GM18507 (cell line): ENCODE data around the gene SLU7.

Source experiments
- DNase-seq: peaks from one replicate; pipeline ENCODE4 v3.0.0; 2011; ENCODE audit warnings: low read depth; ENCODE audit not compliant: insufficient read length; ENCODE audit errors: extremely low spot score
- FAIRE-seq: peaks from 2 replicates; lab custom pipeline; 2011; peaks lifted over from hg19 to GRCh38; lab: Jason Lieb, UNC

The SLU7 gene

DNA sequence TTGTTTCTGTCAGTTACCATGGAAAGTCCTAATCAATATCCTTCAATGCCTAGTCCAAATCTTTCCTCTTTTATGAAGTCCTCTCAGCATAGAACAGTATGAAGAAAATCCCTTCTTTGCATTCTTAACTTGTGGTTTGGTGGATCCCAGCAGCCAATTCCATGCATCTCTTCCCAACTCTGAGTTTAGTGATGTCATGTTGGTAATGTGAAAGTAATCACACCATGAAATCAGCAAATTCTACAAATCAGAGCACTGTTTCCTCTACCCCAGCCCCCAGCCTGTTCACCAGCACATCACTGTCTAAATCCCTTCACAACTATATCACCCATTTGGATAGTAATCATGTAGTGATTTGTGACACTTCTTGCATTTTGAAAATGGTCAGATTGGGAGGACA lies 43.7 kb downstream of the SLU7 start:
- no peak for DNase-seq
- no peak for FAIRE-seq

DNA sequence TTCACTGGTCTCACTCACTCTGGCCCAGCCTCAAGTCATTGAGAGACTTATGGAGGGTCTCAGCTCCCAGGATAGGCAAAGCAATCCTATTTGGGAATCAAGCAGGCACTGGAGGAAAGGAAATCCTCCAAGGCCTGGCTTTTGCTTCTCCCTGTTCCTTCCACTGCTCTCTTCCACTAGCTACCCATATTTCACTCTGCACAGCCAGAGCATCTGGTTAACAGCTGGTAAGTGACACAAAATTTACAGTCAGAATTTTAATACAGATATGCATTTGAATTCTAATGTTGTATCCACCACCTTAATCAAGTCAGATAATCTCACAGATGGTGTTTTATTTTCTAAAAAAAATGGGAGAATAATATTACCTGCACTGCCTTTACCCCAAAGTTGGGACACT lies 47.6 kb downstream of the SLU7 start:
- DNase-seq (no peak), FAIRE-seq (no peak)

DNA sequence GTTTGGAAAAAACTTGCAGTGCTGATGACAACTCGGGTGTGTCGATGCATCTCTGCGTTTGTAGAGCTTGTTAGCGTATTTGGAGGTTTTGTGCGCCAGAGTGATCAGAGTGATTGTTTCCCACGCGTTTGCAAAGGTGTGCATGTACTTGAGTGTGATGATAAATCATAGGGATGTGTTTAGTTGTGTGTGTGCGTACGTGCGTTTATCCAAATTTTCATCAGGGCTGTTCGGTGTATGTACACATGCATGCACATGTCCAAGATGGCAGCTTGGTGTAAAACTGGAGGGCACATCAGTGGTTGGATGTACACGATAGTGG lies 48.2 kb downstream of the SLU7 start:
- FAIRE-seq = no peak
- no peak for DNase-seq

DNA sequence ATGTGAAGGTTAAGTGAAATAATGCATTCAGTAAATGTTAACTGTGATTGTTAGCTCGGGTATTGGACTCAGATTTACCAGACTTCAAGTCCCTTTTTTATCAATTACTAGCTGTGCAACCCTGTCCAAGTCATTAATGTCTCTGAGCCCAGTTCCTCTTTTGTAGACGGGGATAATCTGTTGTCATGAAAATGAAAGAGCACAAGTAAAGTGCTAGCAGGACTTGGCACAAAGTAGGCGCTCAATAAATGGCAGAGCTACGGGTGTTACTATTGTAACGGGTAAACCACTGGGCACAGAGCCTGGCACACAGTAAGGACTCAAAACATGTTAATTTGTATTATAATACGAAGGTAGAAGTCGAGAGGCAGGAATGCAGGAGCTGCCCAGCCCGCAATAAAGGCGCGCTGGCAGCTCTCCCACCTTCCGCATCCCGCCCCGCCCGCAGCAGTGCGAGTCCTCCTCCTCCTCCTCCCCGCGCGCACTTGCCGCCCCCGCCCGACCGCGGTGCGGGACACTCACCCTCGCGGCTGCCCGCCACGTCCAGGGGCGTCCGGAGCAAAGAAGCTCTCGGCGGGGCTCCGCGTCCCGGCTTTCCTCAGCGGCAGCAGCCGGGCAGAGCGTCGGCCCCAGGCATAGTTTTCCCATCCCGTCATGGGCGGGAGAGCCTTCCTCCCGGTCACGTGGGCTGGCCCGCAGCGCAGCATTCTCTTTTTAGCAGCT lies 48.7 kb downstream of the SLU7 start, which contains the start of gene C1QTNF2:
Gene C1QTNF2 (minus strand): TSS at position 637 of the 723 bp plus-strand sequence. CDS start 15,615 bp downstream, outside the sequence.
- no peak for DNase-seq

DNA sequence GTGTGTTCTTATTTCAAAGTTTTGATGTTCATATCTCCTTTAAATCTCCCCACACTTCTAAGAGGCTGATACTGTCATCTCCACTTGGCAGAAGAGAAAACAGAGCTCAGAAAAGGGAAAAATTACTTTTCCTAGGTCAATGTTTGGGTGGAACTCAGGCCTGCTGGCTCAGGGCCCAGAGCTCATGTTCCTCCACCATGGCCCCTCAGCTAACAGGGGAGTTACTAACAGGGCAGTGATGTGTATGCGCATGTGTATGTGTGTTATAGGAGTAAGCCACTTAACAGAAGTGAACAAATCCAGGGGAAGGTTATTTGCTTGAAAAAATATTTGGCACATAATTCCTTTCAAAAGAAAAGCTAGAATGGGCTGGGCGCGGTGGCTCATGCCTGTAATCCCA lies 51.0 kb downstream of the SLU7 start:
- DNase-seq (no peak), FAIRE-seq (no peak)

More for the DNA sequence above, 48.7 kb downstream of the SLU7 start, which contains the start of gene C1QTNF2:
- FAIRE-seq = no peak

DNA sequence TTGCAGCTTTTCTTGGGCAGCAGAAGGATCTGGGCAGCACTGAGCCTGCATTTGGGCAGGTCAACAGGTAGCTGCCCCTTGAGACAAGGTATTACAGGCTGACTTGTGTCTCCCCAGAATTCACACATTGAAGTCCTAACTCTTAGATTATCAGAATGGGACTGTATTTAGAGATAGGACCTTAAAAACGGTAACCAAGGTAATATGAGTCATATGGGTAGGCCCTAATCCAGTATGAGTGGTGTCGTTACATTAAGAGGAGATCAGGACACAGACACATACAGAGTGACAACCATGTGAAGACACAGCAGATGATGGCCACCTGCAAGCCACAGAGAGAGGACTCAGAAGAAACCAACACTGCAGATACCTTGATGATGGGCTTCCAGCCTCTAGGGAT lies 51.6 kb downstream of the SLU7 start:
- FAIRE-seq (no peak), DNase-seq (no peak)

DNA sequence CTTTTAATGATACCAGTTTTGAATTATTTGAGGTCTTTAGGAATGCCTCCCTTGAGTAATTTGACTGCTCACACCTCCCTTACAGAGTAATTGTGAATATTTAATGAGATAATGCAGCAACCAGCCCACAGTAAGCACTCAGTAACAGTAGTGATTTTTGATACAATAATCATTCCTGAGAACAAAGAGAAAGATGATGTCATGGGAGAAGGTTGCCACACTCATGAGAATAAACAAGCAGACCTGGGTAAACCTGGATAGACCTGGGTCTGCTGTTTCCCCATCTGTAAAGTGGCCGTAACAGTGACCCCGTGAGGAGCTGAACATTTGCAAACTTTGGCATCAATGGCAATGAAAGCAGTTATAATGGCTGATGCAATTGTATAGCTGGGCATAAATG lies 52.7 kb downstream of the SLU7 start:
- FAIRE-seq (no peak), DNase-seq (no peak)

DNA sequence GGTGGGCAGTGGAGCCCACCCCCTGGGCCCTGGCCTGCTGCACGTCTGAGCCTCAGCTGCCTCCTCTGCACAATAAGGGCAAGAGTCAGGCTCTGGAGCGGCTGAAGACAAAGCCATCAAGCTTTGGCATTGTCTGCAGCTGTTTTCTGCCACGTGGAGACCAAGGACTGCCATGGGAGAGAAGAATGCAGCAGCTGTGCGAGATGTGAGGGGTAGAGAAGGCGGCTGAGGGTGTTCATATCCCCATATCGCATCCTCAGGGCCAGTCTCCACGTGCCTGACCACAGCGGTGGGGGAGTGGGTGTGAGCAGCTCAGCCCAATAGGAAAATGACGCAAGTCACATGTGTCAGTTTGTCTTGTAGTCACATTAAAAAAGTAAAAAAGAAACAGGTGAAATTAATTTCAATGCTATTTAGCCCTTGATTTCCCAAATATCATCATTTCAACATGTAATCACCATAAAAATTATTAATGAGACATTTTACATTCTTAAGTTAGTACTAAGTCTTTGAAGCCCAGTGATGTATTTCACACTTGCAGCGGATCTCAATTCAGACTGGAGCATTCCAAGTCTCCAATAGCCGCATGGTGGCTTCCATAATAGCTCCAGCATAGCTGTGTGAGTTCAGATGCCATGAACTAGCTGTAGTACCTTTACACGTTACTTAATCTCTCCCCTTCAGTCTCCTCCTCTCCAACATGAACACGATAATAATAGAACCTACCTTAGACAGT lies 55.1 kb downstream of the SLU7 start:
- FAIRE-seq (no peak), DNase-seq (no peak)

DNA sequence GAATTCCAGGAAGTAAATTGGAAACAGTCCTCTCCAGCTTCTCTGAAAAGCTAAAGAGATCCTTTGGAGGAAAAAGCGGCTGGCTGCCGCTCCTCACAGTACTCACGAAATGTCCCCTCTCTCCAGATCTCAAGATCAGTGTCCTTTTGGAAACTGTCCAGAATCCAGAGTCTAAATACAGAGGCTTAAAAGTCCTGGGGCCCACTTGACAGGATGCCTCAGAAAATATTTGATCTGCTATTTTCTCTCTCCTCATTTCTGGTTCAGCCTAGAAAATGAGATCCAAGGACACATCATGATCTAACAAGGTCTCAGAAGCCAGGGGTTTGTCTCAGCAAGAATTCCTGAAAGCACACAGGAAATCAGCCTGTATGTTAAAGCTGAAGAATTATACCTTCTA lies 55.7 kb downstream of the SLU7 start:
- DNase-seq (no peak), FAIRE-seq (no peak)

DNA sequence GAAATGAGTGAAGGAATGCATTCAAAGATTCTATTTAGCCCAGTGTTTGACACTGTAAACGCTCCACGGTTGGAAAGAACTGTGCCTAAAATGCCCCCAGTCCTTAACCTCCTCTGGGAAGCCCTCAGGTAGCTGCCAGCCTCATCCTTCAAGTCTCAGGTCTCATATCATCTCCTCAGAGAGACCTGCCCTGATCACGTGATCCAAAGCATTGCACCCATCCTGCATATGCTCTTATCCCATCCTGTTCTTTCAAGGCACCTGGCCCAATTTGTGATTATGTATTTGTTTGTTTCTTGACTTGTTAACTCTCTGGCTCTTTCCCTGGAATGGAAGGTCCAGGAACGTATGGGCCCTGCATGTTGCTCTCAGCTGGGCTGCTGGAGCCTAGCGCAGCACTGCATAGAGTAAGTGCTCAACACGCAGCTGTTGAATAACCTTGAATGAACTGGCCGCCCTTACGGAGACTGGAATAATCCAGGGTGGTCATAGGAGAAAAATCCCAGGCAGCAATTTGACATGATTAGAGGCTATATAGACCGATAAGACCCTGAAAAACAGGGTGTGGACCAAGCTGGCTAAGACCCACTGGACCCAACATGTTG lies 57.2 kb downstream of the SLU7 start:
- DNase-seq (no peak), FAIRE-seq (no peak)

DNA sequence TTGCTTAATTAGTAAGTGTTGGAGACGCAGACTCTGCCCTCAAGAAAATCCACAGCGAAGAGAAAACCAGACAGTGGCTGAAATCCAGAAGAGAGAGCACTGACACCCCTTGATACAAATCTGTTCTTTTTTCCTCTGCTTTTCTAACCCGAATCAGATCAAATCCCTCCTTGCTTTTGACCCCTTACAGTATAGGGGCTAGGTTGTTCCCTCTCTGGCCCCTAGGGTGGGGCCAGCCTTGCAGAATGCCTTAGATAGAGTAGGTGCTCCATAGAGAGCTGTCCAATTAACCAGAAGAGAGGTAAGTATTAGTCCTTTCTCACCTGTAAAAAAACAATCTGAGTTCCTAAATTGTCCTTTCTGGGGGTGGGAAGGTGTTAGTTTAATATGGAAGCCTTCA lies 58.6 kb downstream of the SLU7 start:
- DNase-seq (no peak), FAIRE-seq (no peak)

DNA sequence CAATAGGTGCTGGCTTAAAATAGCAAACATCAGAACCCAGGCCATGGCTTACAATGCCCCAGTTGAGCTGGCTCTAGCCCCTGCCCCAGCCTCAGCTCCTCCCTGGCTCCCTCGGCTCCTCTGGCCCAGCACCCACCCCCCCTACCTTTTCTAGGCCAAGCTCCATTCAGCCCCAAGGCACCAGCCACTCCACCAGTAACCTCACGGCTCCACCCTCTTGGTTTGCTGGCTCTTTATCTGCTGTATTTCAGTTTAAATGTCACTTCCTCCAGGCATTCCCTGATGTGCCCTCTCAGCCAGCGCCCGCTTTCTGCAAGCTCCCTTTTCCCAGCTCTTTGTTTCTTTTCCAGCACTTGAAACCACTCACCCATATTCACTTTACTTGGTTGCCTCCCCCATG lies 59.1 kb downstream of the SLU7 start:
- DNase-seq (no peak), FAIRE-seq (no peak)

DNA sequence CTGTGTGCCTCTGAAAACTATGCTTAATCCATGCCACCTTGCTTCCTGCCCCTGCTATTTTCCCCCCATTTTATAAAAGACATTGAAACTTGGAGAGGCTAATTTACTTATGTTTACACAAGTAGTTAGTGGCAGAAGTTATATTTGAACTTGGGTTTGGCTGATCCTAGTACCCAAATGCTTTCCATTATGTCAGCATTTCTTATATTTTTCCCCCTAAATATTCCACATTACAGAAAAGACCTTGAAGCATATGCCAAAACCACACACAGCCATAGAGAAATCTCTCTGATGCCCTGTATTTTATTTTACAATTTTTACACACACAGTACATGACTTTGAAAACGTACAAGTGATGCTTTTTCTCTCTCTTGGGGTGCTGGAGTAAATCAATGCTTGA lies 59.6 kb downstream of the SLU7 start:
- FAIRE-seq = no peak
- no peak for DNase-seq

DNA sequence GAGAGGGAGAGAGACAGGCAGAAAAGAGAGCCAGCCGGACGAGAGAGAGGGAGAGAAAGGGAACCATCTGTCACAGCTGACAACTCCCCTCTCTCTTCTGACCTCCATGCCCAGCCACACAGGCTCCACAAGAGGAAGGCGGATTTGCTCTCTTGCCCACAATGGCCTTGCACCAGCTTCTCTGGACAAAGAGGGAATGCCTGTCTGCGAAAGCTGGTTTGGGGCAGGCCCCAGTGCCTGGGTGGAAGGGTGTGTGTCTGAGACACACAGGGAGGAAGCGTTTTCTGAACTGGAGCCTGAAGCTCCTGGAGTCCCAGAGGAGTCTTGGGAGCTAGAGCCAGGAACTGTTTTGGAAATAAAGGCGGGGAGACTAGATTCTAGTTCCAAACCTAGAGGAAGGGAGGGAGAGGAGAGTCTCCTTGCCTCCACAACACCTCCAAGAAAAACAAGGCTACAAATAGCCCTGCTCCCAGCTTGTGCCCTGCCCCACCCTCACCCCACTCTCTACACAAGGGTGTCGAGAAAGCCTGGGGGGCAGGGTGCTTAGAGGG lies 60.9 kb downstream of the SLU7 start:
- FAIRE-seq (no peak), DNase-seq (no peak)

DNA sequence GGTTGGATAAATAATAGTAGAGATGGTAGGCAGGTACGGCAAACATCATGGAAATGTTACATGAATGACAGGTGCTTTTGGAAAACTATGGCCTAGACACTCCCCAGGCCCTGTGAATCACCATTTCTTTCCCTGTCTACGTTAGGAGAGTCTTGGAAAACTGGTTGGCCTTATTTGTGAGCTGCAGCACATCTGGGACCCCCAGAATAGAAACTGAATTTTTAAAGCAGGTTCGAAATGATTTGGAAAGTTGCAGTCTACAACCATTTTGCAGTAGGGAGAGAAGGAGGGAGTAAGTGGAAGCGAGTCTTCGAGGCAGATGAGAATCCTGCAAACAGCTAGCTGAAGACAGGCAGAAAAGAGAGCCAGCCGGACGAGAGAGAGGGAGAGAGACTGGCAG lies 61.5 kb downstream of the SLU7 start:
- DNase-seq = no peak
- FAIRE-seq = no peak

DNA sequence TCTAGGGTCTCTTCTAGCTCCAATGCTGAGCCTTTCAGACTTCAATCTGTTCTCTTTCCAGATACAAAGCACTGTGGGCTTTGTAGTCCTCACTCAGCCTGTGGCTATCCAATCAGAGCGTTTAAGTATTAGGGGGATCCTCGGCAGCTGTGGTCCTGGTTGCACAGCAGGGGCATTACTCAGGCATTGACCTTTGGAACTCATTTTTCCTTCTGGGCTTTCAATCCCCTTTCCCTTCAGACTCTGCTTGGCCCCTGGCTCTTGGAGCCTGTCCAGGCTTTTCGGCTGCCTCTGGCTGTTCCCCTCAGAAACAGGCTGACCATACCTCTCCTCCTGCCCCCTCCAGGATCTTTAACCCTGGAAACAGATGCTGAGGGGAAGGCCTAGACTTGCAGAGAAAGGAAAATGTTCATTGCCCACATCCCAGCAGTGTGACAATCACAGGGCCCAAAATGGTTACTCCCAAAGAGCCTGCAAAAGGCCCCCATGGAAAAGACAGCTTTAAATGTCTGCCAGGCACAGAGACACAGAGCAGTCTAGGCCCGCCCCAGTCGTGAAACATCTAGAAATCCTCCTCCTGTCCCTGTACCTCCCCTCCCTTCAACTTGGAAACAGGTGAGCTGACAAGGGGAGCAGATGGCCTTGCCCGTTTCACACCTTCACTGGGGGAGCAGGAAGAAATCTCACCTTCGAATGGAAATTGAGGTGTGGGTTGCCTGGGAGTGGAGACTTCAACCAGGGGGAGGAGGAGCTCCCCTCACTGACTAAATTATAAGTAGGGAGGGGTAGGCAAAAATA lies 62.1 kb downstream of the SLU7 start:
- no peak for DNase-seq
- no peak for FAIRE-seq

DNA sequence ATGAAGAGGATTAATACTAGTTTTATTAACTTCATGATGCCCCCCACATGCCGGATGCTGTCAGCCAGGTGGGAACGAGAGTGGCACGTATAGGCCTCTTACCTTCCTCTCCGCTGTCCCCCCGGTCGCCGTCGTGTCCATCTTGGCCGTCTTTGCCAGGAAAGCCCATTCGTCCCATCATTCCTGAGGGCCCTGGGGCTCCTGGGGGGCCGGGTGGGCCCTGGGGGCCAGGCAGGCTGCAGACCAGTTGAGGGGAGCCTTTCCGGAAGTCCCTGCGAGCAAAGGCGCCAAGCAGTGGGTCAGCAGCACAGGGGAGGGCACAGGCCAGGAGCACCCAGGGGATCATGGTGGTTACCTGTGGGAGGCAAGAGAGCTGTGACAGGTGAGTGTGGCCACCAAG lies 64.2 kb downstream of the SLU7 start:
- DNase-seq (no peak), FAIRE-seq (no peak)

DNA sequence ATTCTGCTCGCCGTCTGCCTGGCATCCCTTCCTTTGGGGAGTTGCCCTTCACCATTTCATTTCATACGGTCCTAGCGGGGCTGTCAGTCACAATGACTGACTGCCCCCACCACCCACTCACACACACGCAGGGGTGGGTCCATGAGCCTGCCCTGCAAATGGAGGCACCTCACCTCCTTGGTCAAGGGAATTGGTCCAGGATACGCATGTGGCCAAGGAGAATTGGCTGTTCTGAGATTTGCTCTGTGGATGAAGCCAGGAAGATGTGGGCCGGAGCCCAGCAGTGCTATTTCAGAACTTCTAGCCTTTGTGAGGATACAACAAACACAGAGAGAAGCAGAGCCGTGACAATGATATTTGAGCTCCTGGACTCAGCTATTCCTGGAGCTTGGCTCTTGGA lies 65.5 kb downstream of the SLU7 start:
- FAIRE-seq (no peak), DNase-seq (no peak)

DNA sequence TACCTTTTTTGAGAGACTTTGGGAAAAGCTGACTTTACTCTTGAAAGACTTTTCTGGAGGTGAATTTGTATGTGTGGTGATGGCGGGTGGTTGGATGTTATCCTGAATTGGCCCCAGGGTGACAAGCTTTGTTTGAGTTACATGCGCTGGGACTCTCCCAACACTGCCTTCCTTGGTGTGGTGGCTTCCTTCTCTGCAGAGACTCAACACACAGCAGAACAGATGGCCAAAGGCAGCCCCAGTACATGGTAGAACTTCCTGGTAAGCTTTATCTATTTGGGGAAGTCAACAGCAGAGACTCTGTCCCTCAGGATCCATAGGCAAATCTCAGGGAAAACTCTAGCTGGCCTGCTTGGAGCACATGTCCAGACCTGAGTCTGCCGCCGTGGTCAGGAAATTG lies 66.6 kb downstream of the SLU7 start:
- FAIRE-seq (no peak), DNase-seq (no peak)
